Coronary artery (tissue), 2 donors: ENCODE measurements around the gene OR2A25.

Experiments used
- DNase-seq: peaks from one replicate; pipeline ENCODE4 v3.0.0-alpha.2; 2017; ENCODE audit warnings: low spot score
- H3K27ac ChIP-seq, 2 donors: fragments of 200-600 bp; sonication (generic); one replicate each; pipeline ENCODE4 v1.5.1; 2016 to 2019
- H3K4me3 ChIP-seq: fragments of 200-600 bp; sonication (generic); 2 replicates; pipeline ENCODE4 v1.5.1; 2016; ENCODE audit warnings: mild to moderate bottlenecking, moderate library complexity
- TF ChIP-seq, protein P1 (sequence below): fragments of 200-600 bp; sonication (generic); IDR thresholded peaks from one replicate; pipeline ENCODE4 v1.5.1; 2019; ENCODE audit warnings: antibody characterized with exemption

OR2A25 gene

GRCh38 chr7:144027070-144027469 lies 42.5 kb upstream of the OR2A25 start:
- TF ChIP-seq, protein P1, sequence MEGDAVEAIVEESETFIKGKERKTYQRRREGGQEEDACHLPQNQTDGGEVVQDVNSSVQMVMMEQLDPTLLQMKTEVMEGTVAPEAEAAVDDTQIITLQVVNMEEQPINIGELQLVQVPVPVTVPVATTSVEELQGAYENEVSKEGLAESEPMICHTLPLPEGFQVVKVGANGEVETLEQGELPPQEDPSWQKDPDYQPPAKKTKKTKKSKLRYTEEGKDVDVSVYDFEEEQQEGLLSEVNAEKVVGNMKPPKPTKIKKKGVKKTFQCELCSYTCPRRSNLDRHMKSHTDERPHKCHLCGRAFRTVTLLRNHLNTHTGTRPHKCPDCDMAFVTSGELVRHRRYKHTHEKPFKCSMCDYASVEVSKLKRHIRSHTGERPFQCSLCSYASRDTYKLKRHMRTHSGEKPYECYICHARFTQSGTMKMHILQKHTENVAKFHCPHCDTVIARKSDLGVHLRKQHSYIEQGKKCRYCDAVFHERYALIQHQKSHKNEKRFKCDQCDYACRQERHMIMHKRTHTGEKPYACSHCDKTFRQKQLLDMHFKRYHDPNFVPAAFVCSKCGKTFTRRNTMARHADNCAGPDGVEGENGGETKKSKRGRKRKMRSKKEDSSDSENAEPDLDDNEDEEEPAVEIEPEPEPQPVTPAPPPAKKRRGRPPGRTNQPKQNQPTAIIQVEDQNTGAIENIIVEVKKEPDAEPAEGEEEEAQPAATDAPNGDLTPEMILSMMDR = no peak
- Histone ChIP-seq H3K4me3 (no peak overlapping the region), H3K27ac (no peak overlapping the region)
- DNase-seq = no peak

DNA sequence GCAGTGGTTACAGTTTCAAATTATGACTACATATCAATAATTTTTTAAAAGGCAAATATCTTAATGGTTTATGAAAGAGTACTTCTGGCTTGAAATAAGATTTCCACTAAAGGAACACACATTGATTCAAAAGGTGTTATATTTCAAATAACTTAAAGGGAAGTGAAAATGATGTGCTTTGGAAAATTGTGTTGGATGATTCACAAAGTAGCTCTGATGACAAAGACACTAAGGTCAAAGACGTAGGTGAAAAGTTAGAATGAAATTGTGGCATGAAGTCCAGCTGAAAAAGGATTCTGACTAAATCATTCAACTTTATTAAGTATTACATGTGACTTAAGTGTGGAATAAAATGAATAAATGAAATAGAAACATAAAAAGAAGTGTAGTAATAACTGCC lies 41.6 kb upstream of the OR2A25 start:
- no peak for DNase-seq
- Histone ChIP-seq H3K27ac (no peak overlapping the region), H3K4me3 (no peak overlapping the region)
- TF ChIP-seq, protein P1 = no peak

- no peak overlapping the region for H3K4me3 ChIP-seq
- H3K27ac ChIP-seq = no peak overlapping the region
- no peak for DNase-seq
- TF ChIP-seq, protein P1 = no peak
These were observed 41.1 kb upstream of the OR2A25 start for GRCh38 chr7:144028547-144028946.

- Histone ChIP-seq H3K4me3 (no peak overlapping the region), H3K27ac (no peak overlapping the region)
- TF ChIP-seq, protein P1 = no peak
- no peak for DNase-seq
These were observed 37.1 kb upstream of the OR2A25 start for GRCh38 chr7:144032516-144032915.

GRCh38 chr7:144032985-144033709 lies 36.5 kb upstream of the OR2A25 start:
- TF ChIP-seq, protein P1 = no peak
- DNase-seq = no peak
- Histone ChIP-seq H3K27ac (no peak overlapping the region), H3K4me3 (no peak overlapping the region)

- no peak overlapping the region for H3K4me3 ChIP-seq
- no peak for DNase-seq
- H3K27ac ChIP-seq = no peak overlapping the region
- TF ChIP-seq, protein P1 = no peak
These were observed 34.2 kb upstream of the OR2A25 start for GRCh38 chr7:144035385-144035784.

DNA sequence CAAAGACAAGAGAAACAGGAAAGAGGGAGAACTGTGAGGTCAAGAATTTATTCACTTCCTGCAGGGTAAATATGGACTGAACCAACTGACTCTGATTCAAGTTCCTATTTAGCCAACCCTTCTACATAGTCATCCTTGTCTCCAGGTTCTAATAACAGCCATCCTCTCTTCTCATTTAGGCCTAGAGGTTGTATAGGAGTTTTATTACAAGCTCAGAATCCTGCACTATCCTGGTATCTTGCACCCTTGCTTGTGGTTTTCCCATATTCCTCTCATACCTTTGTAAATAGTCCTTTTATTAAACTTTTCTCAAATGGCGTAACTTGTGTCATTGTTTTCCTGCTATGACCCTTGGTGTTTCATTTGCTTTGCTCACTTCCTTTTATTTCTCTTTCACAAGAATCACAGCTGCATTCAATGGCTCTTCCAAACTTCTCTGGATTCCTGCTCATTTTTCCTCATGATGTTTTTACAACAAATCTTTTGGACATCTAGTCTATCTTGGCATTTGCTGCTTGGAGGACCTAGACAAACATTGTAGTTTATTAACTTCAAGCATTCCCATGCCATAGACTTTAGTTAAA lies 33.2 kb upstream of the OR2A25 start:
- Histone ChIP-seq H3K4me3 (no peak overlapping the region), H3K27ac (no peak overlapping the region)
- TF ChIP-seq, protein P1 = no peak
- DNase-seq = no peak
